Sigmoid colon (tissue), 4 donors: Measurements from ENCODE around the gene SLC37A4.

Experiments used
- CTCF ChIP-seq, 4 experiments: fragments of 450-650 bp in 3 of 4; fragments of 200-600 bp in 1 of 4; IDR thresholded peaks; one replicate each; pipeline ENCODE4 v1.5.1; 2016 to 2019; ENCODE audit warnings: antibody characterized with exemption in 4 of 4, mild to moderate bottlenecking in 3 of 4, moderate library complexity in 2 of 4
- POLR2A ChIP-seq, 2 donors: fragments of 450-650 bp; IDR thresholded peaks; one replicate each; pipeline ENCODE4 v1.6.1; 2016; ENCODE audit warnings: antibody characterized with exemption in 2 of 2, mild to moderate bottlenecking in 2 of 2, moderate library complexity in 2 of 2
- POLR2AphosphoS5 ChIP-seq, 4 donors: sonication (generic); formaldehyde crosslinking; IDR thresholded peaks; one replicate each; pipeline ENCODE4 v1.6.1; 2017; ENCODE audit warnings: antibody characterized with exemption in 4 of 4

GRCh38 chr11:119000906-119001305 is 29.8 kb downstream of the SLC37A4 start:
- TF ChIP-seq CTCF (IDR thresholded peaks at IDR 0.05), result no peak
- TF ChIP-seq POLR2AphosphoS5 (IDR thresholded peaks at IDR 0.05), result no peak
- TF ChIP-seq POLR2A (IDR thresholded peaks at IDR 0.05), result no peak
